Measurements from ENCODE around the gene NIPAL4.
A peak's percentile ranks its signal among the peaks of the same experiment; 100 is the strongest.
"Not testable (repeated sequence)": the region's sequence is repeated elsewhere in the genome, so short reads cannot be mapped to it uniquely, and the experiment has no call there.

The NIPAL4 gene

DNA sequence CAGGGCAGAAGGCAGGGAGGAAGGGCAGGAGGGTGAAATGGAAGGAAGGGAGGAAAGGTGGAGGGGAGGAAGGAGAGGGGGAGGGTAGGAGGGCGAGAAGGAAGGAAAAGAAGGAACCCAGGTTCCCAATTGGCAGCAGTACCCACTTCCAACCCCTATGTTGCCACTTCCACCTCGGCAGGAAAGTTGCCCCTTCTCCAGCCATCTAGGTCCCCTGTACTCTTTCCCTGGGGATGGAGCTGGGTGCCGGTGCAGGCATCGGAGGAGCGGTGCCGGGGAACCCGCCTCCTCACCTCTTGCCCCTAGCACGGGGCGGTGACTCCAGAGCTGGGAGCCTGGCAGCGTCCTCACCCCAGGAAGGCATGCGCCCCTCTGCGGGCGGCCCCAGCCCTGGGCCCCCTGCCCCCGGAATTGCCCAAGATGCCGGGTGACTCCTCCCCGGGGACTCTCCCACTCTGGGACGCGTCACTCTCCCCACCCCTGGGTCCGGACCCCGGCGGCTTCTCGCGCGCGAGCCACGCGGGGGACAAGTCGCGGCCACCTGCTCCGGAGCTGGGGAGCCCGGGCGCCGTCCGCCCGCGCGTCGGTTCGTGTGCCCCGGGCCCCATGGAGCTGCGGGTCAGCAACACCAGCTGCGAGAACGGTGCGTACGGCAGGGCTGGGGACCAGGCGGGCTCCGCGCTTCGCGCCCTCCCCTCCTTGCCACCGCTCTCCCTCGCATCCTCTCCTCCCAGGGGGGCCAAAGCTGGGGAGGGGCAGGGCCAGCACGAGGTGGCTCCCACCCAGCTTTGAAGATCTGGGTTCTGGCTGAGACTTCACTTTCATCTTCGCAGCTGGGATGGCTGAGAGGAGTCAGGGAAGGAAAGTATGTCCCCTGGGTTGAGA, at the start of gene NIPAL4:
Gene NIPAL4, plus strand, starts transcription at position 499 of the 885 bp plus-strand sequence. Its CDS starts 108 bp downstream, at position 607.
- no peak for DNase-seq

DNA sequence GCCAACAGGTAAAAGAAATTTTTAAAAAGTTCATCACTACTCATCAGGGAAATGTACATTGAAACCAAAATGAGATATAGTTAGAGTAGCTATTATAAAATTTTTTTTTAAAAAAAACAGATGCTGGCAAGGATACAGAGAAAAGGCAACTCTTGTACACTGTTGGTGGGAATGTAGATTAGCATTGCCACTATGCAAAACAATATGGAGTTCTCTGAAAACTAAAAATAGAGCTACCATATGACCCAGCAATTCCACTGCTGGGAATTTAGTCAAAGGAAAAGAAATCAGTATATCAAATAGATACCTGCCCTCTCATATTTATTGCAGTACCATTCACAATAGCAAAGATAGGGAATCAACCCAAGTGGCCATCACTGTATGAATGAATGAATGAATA, 44.2 kb upstream of the NIPAL4 start:
- no peak for DNase-seq

DNA sequence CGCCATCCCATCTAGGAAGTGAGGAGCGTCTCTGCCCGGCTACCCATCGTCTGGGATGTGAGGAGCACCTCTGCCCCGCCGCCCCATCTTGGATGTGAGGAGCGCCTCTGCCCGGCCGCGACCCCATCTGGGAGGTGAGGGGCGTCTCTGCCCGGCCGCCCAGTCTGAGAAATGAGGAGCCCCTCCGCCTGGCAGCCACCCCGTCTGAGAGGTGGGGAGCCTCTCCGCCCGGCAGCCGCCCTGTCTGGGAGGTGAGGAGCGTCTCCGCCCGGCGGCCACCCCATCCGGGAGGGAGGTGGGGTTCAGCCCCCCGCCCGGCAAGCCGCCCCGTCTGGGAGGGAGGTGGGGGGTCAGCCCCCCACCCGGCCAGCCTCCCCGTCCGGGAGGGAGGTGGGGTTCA, 40.5 kb upstream of the NIPAL4 start:
- not testable (repeated sequence) for DNase-seq

DNA sequence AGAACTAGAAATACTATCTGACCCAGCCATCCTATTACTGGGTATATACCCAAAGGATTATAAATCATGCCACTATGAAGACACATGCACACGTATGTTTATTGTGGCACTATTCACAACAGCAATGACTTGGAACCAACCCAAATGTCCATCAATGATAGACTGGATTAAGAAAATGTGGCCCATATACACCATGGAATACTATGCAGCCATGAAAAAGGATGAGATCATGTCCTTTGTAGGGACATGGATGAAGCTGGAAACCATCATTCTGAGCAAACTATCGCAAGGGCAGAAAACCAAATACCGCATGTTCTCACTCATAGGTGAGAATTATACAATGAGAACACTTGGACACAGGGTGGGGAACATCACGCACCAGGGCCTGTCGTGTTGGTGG, 30.1 kb upstream of the NIPAL4 start:
- not testable (repeated sequence) for DNase-seq

DNA sequence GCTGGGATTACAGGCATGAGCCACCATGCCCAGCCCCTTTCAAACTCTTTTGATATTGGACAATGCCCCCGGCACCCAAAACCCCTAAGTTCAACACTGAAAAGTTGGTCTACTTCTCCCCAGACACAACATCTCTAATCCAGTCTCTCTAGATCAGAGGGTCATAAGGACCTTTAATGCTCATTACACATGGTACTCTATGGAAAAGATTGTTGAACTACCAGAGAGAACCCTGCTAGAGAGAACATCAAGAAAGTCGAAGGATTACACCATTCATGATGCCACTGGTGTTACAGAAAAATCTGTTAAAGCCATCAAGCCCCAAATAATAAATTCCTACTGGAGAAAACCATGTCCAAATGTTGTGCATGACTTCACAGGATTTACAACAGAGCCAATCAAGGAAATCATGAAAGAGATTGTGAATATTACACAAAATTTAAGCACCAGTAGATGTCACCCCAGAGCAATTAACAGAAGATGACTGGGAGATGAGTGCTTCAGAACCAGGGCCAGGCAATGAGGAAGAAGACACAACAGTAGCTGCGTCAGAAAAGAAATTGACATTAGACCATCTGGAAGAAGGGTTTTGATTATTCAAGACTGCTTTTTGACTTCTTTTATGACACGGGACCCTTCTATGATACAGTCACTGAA, 28.3 kb upstream of the NIPAL4 start:
- DNase-seq, result peak; percentile 30

GRCh38 chr5:157434096-157434495, 25.9 kb upstream of the NIPAL4 start:
- DNase-seq, result no peak

DNA sequence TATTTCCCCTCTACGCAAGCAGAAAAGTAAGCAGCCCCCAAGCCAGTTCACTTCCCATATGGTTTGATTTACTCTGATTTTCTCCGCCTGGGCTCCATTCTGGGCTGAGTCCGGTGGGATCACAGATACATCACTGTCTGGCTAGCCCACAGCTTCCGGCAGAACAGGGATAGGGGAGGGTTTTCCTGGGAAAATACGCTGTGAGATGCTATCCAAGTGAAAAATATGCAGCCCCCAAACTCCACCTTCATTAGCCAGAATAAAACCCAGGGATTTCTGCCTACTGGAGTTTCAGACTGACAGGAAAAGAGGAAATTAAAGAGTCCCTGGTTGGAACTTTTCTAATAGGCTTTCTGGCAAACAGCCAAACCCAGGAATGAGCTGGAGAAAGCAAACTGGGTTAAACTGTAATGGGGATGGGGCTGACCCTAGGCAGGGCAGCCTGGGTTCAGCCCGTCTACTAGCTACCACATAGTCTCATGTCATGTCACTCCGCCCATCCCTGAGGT, 16.9 kb upstream of the NIPAL4 start:
- no peak for DNase-seq

DNA sequence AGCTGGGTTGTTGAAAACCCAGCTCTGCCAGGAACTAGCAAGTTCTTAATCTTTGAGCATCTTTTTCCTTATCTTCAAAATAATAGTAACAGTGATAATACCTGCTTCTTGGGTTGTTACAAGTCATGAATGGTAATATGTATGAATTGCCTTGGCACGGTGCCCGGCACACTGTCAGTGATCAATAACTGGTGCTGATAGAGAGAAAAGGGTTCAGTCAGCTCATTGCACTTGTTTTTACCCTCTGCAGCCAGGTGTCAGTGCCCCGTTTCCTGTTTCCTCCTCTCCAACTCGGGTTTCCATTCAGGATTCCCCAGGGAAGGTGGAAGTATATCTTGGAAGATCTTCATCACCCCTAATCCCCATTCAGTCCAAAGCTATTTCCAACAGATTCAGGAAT, 15.8 kb upstream of the NIPAL4 start:
- no peak for DNase-seq

- no peak for DNase-seq
Observed at GRCh38 chr5:157445745-157446411, 14.1 kb upstream of the NIPAL4 start.

GRCh38 chr5:157446412-157446935, 13.5 kb upstream of the NIPAL4 start:
- no peak for DNase-seq

GRCh38 chr5:157447201-157447637, 12.8 kb upstream of the NIPAL4 start:
- no peak for DNase-seq

DNA sequence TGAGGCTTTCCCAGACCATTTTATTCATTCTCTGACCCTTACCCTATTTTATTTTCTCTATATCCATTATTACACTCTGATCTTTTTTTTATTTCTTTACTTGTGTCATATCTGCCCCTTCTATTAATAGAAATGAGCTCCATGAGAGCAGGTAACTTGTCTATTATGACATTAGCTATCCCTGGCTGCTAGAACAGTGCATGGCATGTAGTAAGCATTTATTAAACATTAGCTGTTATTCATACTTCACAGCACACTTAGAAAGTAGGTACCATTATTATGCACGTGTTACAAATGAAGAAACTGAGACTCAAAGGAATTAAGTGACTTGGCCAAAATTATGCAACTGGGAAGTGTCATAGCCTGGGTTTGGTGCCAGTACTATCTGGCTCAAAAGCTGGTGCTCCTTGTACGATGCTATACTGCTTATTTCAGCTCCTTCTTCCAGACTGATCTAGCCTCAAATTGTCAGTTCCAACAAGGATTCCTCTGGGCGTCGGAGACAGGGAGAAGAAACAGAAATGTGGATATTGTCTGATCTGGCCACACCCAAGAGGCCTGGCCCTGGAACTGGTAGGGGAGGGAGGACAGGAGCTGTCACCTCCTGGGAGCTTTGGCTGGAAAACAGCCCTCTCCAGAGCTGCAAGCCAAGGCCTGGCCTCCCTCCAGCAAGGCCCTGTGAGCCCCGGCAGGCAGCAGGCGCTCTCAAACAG, 10.8 kb upstream of the NIPAL4 start:
- peak; percentile 61 for DNase-seq

DNA sequence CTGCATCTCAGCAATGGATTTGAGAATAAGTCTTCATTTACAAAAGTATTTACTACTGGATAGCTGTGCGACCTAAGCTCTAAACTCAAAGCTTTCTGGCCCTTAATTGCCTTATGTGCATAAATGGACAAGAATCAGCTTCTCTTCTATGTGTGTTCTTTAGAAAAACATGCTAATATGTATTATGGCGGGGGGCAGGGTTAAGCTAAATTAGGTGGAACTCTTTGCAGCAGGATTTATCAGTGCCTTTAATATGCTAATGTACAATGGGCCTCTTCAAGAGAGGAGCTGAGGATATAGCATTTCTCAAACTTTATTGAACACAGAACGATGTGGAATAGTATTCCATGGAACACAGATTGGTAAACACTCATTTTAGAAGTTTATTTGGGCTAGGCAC, 10.0 kb upstream of the NIPAL4 start:
- no peak for DNase-seq

GRCh38 chr5:157451806-157452205, 8.2 kb upstream of the NIPAL4 start:
- DNase-seq, result no peak

DNA sequence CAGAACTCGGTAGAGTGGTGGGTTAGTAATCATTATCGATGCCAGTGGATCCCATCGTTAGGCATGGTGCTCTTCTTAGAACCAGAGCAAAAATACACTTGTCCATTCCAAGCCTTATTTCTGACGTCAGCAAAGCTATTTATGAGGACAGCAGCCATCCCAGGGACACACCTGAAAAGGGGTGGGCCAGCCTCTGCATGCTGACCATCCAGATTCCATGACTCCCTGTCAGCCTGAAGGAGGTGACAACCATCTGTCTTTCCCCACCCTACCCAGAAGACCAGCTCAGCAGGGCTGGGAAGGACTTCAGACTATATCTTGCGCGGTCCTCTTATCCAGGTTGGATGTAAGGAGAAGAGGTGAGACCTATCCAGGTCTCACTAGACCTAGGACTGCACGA, 5.7 kb upstream of the NIPAL4 start:
- DNase-seq, result no peak

- DNase-seq, result no peak
Observed at GRCh38 chr5:157455057-157455456, 5.0 kb upstream of the NIPAL4 start.

DNA sequence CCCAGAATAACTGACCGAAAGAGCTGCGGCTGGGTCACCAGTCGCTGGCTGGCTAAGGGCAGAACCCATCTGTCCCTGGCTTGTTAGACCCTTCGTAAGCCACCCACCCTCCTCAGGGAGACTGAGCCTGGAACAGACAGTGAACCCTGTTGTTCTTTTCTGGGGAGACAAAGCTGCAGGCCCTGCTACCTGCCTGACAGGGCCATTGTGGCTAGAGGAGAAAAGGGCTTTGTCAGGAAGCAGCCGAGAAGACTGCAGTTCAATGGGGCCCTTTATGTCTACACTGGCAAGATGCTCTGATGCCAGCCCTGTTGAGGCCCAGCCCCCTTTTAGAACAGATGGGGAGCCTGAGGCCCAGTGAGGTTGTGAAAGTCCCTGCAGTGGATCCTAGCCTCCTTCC, 3.7 kb upstream of the NIPAL4 start:
- no peak for DNase-seq

DNA sequence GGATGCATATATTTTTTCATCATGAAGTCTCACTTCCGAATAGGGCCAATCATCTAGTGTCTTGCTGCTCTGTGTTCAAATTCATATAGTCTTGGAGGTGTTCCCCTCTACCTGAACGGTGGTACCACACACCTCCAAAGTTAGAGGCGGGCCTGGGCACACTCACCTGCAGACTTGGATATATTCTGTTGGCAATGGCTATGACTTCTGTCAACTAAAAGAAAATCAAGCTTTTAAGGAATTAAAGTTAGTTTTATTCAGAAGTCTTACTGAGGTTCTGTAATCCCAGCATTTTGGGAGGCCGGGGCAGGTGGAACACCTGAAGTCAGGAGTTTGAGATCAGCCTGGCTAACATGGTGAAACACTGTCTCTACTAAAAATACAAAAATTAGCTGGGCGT, 2.6 kb upstream of the NIPAL4 start:
- no peak for DNase-seq

DNA sequence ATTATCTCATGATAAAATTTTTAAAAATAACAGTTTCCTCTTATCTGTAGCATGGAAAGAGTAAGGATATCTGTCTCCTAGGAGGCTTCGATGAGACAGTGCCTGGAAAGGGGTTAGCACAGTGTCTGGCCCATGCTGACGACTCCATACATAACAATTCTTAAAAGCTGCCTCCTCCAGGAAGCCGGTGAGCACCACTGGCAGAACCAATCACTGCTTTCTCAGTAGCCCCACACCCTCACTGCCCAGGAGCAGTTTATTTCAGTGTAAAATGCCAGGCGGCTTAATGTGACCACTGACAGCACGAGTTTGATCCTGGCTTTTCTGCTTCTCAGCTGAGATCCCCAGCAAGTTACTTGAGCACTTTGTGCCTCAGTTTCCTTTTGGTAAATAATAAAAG, 1.2 kb upstream of the NIPAL4 start:
- DNase-seq, result no peak

GRCh38 chr5:157460921-157461792, 1.1 kb downstream of the NIPAL4 start:
- DNase-seq, result no peak

DNA sequence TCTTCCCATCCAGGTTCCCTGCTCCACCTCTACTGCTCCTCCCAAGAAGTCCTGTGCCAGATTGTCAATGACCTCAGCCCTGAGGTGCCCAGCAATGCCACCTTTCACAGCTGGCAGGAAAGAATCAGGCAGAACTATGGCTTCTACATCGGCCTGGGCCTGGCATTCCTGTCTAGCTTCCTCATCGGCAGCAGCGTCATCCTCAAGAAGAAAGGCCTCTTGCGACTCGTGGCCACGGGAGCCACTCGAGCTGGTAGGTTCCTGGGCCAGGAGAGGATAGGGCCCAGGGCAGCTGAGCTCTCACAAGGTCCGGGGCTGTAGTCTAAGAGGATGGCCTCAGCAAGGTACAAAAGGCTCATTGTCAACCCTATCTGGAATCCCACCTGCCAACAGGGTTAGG, 3.1 kb downstream of the NIPAL4 start:
- no peak for DNase-seq

Measured in NCI-H446 treated with DMSO at 0.1 percent for 48 hours (cell line).